Vagina (tissue), 2 donors: Measurements from ENCODE around the gene CATSPERD.

ENCODE experiments used
- POLR2A ChIP-seq, 2 donors: fragments of 450-650 bp; IDR thresholded peaks; one replicate each; pipeline ENCODE4 v1.6.1; 2017; ENCODE audit warnings: antibody characterized with exemption in 2 of 2, mild to moderate bottlenecking in 2 of 2, moderate library complexity in 2 of 2
- TF ChIP-seq, protein P1 (sequence below), 3 experiments: fragments of 450-650 bp in 2 of 3; fragments of 200-600 bp in 1 of 3; sonication (generic) in 1 of 3; IDR thresholded peaks; one replicate each; pipeline ENCODE4 v1.5.1; 2017 to 2019; ENCODE audit warnings: antibody characterized with exemption in 3 of 3, mild to moderate bottlenecking in 2 of 3, moderate library complexity in 2 of 3

- TF ChIP-seq, protein P1, sequence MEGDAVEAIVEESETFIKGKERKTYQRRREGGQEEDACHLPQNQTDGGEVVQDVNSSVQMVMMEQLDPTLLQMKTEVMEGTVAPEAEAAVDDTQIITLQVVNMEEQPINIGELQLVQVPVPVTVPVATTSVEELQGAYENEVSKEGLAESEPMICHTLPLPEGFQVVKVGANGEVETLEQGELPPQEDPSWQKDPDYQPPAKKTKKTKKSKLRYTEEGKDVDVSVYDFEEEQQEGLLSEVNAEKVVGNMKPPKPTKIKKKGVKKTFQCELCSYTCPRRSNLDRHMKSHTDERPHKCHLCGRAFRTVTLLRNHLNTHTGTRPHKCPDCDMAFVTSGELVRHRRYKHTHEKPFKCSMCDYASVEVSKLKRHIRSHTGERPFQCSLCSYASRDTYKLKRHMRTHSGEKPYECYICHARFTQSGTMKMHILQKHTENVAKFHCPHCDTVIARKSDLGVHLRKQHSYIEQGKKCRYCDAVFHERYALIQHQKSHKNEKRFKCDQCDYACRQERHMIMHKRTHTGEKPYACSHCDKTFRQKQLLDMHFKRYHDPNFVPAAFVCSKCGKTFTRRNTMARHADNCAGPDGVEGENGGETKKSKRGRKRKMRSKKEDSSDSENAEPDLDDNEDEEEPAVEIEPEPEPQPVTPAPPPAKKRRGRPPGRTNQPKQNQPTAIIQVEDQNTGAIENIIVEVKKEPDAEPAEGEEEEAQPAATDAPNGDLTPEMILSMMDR (IDR thresholded peaks at IDR 0.05), result no peak
- TF ChIP-seq POLR2A (IDR thresholded peaks at IDR 0.05), result no peak
Observed at GRCh38 chr19:5671600-5671999, 48.8 kb upstream of the CATSPERD start.
